PFSK-1 (cell line): Measurements from ENCODE around the gene LPCAT2.

ENCODE experiments used
- FOXP2 ChIP-seq: optimal IDR thresholded peaks from 2 replicates; pipeline ENCODE3; 2011; ENCODE audit warnings: borderline replicate concordance, control low read depth, inconsistent platforms; ENCODE audit not compliant: insufficient read depth; ENCODE audit errors: extremely low read length, extremely low read depth
- POLR2AphosphoS5 ChIP-seq: IDR thresholded peaks from 2 replicates; pipeline ENCODE4 v1.6.1; 2012; ENCODE audit warnings: low read depth, mild to moderate bottlenecking, control low read depth, low read length, moderate library complexity
- REST ChIP-seq, 2 experiments: IDR thresholded peaks; 2 replicates each; pipeline versions ENCODE4 v1.6.1 to v1.8.0; 2011 to 2012; ENCODE audit warnings: low read depth in 2 of 2, low read length in 2 of 2, control low read depth in 1 of 2, inconsistent platforms in 1 of 2, mild to moderate bottlenecking in 1 of 2, moderate library complexity in 1 of 2; ENCODE audit not compliant: insufficient read depth in 1 of 2
- SIN3A ChIP-seq: IDR thresholded peaks from 2 replicates; pipeline ENCODE4 v1.6.1; 2012; ENCODE audit warnings: mild to moderate bottlenecking, low read length, moderate library complexity, borderline replicate concordance; ENCODE audit not compliant: insufficient read depth
- TAF1 ChIP-seq: IDR thresholded peaks from 2 replicates; pipeline ENCODE4 v1.6.1; 2012; ENCODE audit warnings: low read length, control low read depth, borderline replicate concordance; ENCODE audit not compliant: insufficient read depth

- TF ChIP-seq REST (IDR thresholded peaks at IDR 0.05; ENCODE audit: insufficient read depth in 1 of 2, low read depth in 2 of 2, low read length in 2 of 2) (no peak), POLR2AphosphoS5 (no peak), SIN3A (no peak), TAF1 (no peak), FOXP2 (no peak)
Observed at GRCh38 chr16:55473587-55473986, 35.3 kb upstream of the LPCAT2 start.
